Epithelial cell of esophagus (primary cell): ENCODE results near the gene CAPN10.

ENCODE experiments used
- DNase-seq: peaks from one replicate; pipeline ENCODE4 v3.0.0; 2010; ENCODE audit warnings: low read depth
- H3K4me3 ChIP-seq: 2 replicates; pipeline ENCODE4 v1.5.1; 2011; ENCODE audit warnings: mild to moderate bottlenecking, low read length, control low read depth
- CTCF ChIP-seq: IDR thresholded peaks from 2 replicates; pipeline ENCODE4 v1.5.1; 2011; ENCODE audit warnings: low read depth, mild to moderate bottlenecking, low read length, control low read depth, inconsistent platforms; ENCODE audit not compliant: insufficient read depth; ENCODE audit errors: missing control alignments

The CAPN10 gene

DNA sequence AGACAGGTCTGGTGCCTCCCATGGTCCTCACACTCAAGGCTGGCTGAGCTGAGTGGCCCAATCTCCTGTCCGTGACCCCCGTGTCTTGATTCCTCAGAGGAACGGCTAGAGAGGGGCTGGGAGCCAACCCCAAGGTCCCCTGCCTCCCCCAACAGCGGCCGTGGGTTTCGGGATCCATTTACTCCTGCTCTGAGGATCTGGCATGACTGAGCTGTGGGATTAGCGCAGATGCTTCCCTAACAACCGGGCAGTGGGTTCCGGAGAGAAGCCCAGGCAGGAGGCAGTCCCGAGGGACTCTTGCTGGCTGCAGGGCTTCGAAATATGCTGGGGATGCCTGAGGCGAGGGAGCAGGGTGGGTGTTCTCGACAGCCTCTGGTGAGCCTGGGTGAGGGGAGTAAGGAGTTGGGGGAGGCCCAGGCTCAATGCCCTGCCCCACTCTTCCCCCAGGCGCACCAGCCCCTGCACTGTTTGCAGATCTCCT, 57.7 kb downstream of the CAPN10 start:
- no peak for TF ChIP-seq CTCF
- H3K4me3 ChIP-seq = no peak overlapping the region
- DNase-seq = no peak

DNA sequence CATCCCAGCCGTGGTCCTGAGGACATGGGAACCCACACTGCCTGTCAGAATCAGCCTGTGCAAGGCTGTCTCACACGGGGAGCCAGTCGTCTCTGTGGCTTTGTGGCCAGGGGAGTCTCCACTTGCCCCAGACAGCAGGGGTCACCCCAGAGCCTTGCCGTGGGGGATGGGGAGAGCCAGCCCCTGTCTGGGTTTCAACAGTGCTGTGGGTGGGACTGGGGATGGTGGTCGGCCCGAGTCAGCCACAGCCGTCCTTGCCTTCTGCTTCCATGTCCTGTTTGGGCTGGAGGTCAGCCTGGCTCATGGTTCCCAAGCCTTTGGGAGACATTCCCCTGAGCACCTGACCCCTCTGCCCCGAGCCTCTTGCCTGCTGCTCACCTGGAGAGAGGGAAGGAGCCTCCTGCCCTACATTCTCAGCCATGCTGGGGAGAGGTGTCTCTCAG, 58.3 kb downstream of the CAPN10 start:
- no peak for TF ChIP-seq CTCF
- no peak for DNase-seq
- no peak overlapping the region for H3K4me3 ChIP-seq

DNA sequence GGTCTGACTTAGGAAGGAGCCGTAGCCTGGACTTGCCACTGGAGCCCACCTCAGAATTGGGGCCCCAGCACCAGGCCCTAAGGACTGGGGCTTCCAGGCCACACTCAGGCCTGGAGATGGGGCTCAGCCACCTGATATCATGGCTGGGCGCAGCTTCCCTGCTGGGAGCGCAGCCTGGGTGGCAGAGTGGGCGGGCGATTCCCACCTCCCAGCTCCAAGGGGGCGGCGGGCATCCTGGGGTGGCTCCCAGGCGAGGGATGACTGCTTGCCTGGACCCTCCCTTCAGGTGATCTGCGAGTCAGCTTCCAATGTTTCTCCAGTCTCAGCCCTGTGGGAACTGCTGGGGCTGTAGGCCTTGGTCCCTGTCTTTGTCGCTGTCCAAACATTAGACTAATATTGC, 58.8 kb downstream of the CAPN10 start:
- no peak for DNase-seq
- H3K4me3 ChIP-seq = no peak overlapping the region
- no peak for TF ChIP-seq CTCF

DNA sequence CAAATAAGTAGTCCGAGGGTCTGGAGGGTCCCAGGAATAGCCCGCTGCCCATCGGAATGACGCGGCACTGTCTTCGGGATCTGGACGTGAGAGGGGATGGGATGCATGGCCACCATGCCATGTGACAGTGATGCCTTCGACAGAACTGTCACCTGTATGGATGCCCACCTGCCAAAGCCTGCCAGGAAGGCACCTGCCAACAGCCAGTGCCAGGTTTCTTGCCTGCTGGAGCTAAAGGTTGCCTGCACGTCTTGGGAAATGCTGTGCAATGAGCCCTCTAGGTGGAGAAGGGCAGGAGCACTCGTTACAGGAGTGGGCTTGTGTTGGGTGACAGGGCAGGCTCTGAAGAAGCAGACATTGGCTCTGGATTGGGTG, 59.3 kb downstream of the CAPN10 start:
- TF ChIP-seq CTCF = no peak
- H3K4me3 ChIP-seq = no peak overlapping the region
- no peak for DNase-seq

DNA sequence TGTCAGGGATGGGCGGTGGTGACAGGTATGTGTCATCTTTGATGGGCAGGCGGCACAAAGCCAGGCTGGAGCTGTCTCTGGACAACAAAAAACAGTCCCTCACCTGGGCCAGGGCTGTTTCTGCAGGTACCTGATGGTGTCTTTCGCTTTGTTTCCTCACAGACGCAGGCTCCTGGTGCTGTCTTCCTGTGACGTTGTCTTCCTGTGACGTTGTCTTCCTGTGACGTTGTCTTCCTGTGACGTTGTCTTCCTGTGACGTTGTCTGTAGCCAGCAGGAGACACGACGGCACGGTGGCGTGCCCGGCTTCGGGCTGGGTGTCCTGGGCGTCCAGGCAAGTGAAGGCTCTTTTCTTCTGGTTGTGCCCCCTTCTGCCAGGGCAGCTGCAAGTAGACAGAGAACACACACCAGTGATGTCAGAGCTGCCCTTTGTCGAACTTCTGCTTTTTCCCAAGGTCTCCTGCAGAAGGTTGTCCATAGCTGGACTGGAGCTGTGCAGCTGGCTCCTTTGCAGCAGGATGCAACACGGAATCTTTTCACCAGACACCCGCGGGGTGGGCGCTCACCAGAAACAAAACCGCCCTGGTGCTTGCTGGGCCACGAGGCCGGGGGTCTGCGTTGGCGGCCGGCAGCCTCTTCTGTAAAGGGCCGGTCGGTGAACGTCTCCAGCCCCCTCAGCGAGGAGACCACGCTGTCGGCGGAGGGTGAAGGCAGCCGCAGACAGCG, 59.8 kb downstream of the CAPN10 start:
- TF ChIP-seq CTCF = no peak
- no peak for DNase-seq
- no peak overlapping the region for H3K4me3 ChIP-seq

DNA sequence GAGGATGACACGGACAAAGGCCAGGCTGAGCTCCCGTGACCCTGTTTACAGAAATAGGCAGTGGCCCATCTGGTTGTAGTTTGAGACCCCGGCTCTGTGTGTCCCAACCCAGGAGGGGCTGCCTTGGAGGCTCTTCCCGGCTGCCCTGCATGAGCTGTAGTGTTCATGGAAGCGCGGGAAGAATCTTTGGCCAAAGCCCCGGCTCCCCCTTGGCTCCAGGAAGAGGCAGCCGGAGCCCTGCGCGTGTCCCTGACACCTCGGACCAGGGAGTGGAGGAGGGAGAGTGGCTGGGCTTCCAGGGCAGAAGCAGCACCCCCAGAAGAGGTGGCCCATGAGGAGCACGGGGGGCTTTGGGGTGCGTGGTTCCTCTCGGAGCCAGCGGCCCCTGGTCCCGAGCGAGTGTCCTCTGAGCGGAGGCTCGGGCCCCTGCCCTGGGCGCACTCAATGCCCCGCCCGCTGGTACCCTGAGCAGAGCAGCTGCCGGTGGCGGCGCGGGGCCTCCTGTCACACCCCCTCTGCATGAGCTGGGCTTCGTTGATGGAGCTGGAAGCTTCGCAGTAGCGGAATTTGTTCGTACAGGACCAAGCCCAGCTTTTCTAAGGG, 60.5 kb downstream of the CAPN10 start:
- no peak for DNase-seq
- no peak for TF ChIP-seq CTCF
- no peak overlapping the region for H3K4me3 ChIP-seq
